Gastrocnemius medialis (tissue), 4 donors: ENCODE results near the gene ACADVL. TPM values are rescaled to one million over a fixed set of nuclear protein-coding genes. Genes with fewer than 3 reads are reported as not detected.
A peak's percentile ranks its signal among the peaks of the same experiment; 100 is the strongest.
"Not testable (repeated sequence)": the region's sequence is repeated elsewhere in the genome, so short reads cannot be mapped to it uniquely, and the experiment has no call there.

ENCODE experiments used
- ATAC-seq, 2 donors: fragments of 150-250 bp; one replicate each; pipeline ENCODE4 v1.9.1; 2016
- DNase-seq, 2 donors: peaks; one replicate each; pipeline ENCODE4 v3.0.0-alpha.2; 2019
- H3K27ac ChIP-seq, 4 donors: fragments of 200-600 bp; sonication (generic); 1 replicate in 1 of 4; 2 replicates in 3 of 4; pipeline ENCODE4 v1.5.1; 2016 to 2018; ENCODE audit warnings: mild to moderate bottlenecking in 2 of 4, moderate library complexity in 1 of 4
- H3K27me3 ChIP-seq, 3 donors: fragments of 200-600 bp; sonication (generic) in 2 of 3; 1 replicate in 1 of 3; 2 replicates in 2 of 3; pipeline versions ENCODE4 v1.5.1 to v1.6.0; 2016 to 2019; ENCODE audit warnings: mild to moderate bottlenecking in 1 of 3, moderate library complexity in 1 of 3
- H3K36me3 ChIP-seq, 2 donors: fragments of 200-600 bp; sonication (generic) in 1 of 2; one replicate each; pipeline ENCODE4 v1.5.1; 2017 to 2018
- H3K4me1 ChIP-seq, 2 donors: fragments of 200-600 bp; sonication (generic) in 1 of 2; one replicate each; pipeline ENCODE4 v1.5.1; 2016 to 2017; ENCODE audit warnings: mild to moderate bottlenecking in 2 of 2
- H3K4me3 ChIP-seq, 4 donors: fragments of 200-600 bp; sonication (generic) in 3 of 4; 1 replicate in 1 of 4; 2 replicates in 3 of 4; pipeline ENCODE4 v1.5.1; 2016 to 2019; ENCODE audit warnings: mild to moderate bottlenecking in 2 of 4
- H3K9me3 ChIP-seq, 3 donors: fragments of 200-600 bp; sonication (generic) in 2 of 3; 1 replicate in 1 of 3; 2 replicates in 2 of 3; pipeline ENCODE4 v1.5.1; 2016 to 2019
- CTCF ChIP-seq, 5 experiments: fragments of 450-650 bp in 3 of 5; fragments of 200-600 bp in 2 of 5; sonication (generic) in 2 of 5; IDR thresholded peaks in 4 of 5; conservative IDR thresholded peaks in 1 of 5; 1 replicate in 4 of 5; 2 replicates in 1 of 5; pipeline ENCODE4 v1.5.1; 2016 to 2019; ENCODE audit warnings: antibody characterized with exemption in 5 of 5, mild to moderate bottlenecking in 3 of 5, moderate library complexity in 3 of 5
- POLR2A ChIP-seq, 2 donors: fragments of 450-650 bp; IDR thresholded peaks; one replicate each; pipeline ENCODE4 v1.6.1; 2017; ENCODE audit warnings: antibody characterized with exemption in 2 of 2, mild to moderate bottlenecking in 2 of 2, moderate library complexity in 2 of 2
- in situ Hi-C, 4 donors: fragments of 200-750 bp; cut with MboI; loops; one replicate each; pipeline versions ENCODE4 v1.15.0 to v1.8.0; 2017; ENCODE audit warnings: low sequenced_read_pairs in 4 of 4
- intact Hi-C: fragments of 100-400 bp; cut with DNase I; formaldehyde crosslinking; loops from one replicate; pipeline ENCODE4 v1.15.1; 2023; ENCODE audit warnings: low total_unique reads
- total RNA-seq, 4 donors: library from RNA; depleted of rRNA; stranded (reverse); fragments of >200 nt; gene quantifications; one replicate each; pipeline versions ENCODE4 v1.1.0 to v1.2.3, GENCODE V29; 2016

The ACADVL gene
- total RNA-seq: 1,000 to 10,000 TPM in 3 of 4 donors, 100 to 1,000 TPM in 1; 771 to 1,217 (median 1,086) TPM

- intact Hi-C loops: loop anchor here (1.0 to 10.0 kb wide), 3 partner anchors 15 to 615 kb away; partner anchors contain the start of genes DVL2 and KDM6B
- no peaks in the 10 kb centered on the region for H3K27me3 ChIP-seq
- TF ChIP-seq CTCF (IDR thresholded peaks at IDR 0.05 in 4 of 5, conservative IDR thresholded peaks at IDR 0.05 in 1 of 5) (no peak), POLR2A (IDR thresholded peaks at IDR 0.05) (peak; percentile 94 to 95)
- H3K9me3 ChIP-seq: no peaks in the 10 kb centered on the region
- in situ Hi-C loops: no loop called here
- DNase-seq (peak; percentile 89 to 92), ATAC-seq (peak; percentile 71 to 77)
- H3K4me3 ChIP-seq: peak within 1 kb of the TSS; percentile 75 to 90 (median 84)
- peak within 1 kb of the TSS; percentile 91 to 99 (median 96) for H3K27ac ChIP-seq
- peaks cover 57 to 70% of the 10 kb centered on the region in 2 donors for H3K4me1 ChIP-seq
- H3K36me3 ChIP-seq: peaks cover 0 to 43% of the 10 kb centered on the region in 2 donors
Observed at GRCh38 chr17:7219812-7220592, at the start of gene ACADVL, which contains the start of gene DLG4. Gene ACADVL (plus strand): TSS chr17:7219938. CDS start chr17:7219985, 47 bp downstream. Gene DLG4 (minus strand): TSS chr17:7219836.

- ATAC-seq, DNase-seq: not testable (repeated sequence)
Observed at GRCh38 chr17:7172522-7173191, 47.1 kb upstream of the ACADVL start.

GRCh38 chr17:7173687-7174602 is 45.8 kb upstream of the ACADVL start:
- ATAC-seq: no peak
- TF ChIP-seq POLR2A (IDR thresholded peaks at IDR 0.05): no peak
- no peak for TF ChIP-seq CTCF (IDR thresholded peaks at IDR 0.05 in 4 of 5, conservative IDR thresholded peaks at IDR 0.05 in 1 of 5)
- H3K36me3 ChIP-seq: no peaks in the 10 kb centered on the region
- H3K27ac ChIP-seq: no peak overlapping the region
- DNase-seq: peak in 1 of 2 donors; percentile 33
- H3K4me3 ChIP-seq: peak overlapping the region in 1 of 4 donors; percentile 28
- intact Hi-C loops (no loop called here), in situ Hi-C loops (loop anchor here in 1 of 4 donors (25.0 kb wide), 1 partner anchor 262 kb away; no protein-coding TSS in a partner anchor)
- H3K9me3 ChIP-seq: no peaks in the 10 kb centered on the region
- H3K4me1 ChIP-seq: peaks cover 8% of the 10 kb centered on the region in 2 donors
- H3K27me3 ChIP-seq: peaks cover 39 to 60% (median 45%) of the 10 kb centered on the region in 3 donors

More at GRCh38 chr17:7172522-7173191, 47.1 kb upstream of the ACADVL start:
- intact Hi-C loops, H3K4me3 ChIP-seq, H3K27ac ChIP-seq, H3K9me3 ChIP-seq, H3K36me3 ChIP-seq, H3K4me1 ChIP-seq: not testable (repeated sequence)
- peaks cover 31 to 50% (median 37%) of the 10 kb centered on the region in 3 donors for H3K27me3 ChIP-seq
- in situ Hi-C loops: loop anchor here in 1 of 4 donors (25.0 kb wide), 1 partner anchor 260 kb away; no protein-coding TSS in a partner anchor

GRCh38 chr17:7174603-7175326 is 45.0 kb upstream of the ACADVL start:
- in situ Hi-C loops: loop anchor here in 1 of 4 donors (25.0 kb wide), 1 partner anchor 262 kb away; no protein-coding TSS in a partner anchor
- Histone ChIP-seq H3K4me3 (no peak overlapping the region), H3K9me3 (no peaks in the 10 kb centered on the region), H3K36me3 (no peaks in the 10 kb centered on the region), H3K27ac (no peak overlapping the region), H3K4me1 (peaks cover 8% of the 10 kb centered on the region in 2 donors), H3K27me3 (peaks cover 39 to 65% (median 45%) of the 10 kb centered on the region in 3 donors)
- DNase-seq (no peak), ATAC-seq (no peak)
- TF ChIP-seq POLR2A (IDR thresholded peaks at IDR 0.05) (no peak), CTCF (IDR thresholded peaks at IDR 0.05 in 4 of 5, conservative IDR thresholded peaks at IDR 0.05 in 1 of 5) (no peak)
- intact Hi-C loops: loop anchor here (5.0 kb wide), 1 partner anchor 122 kb away; no protein-coding TSS in a partner anchor
